Brain pericyte (primary cell): Measurements from ENCODE around the gene MAP3K20.
"Not testable (repeated sequence)": the region's sequence is repeated elsewhere in the genome, so short reads cannot be mapped to it uniquely, and the experiment has no call there.

ENCODE experiments used
- DNase-seq: peaks from one replicate; pipeline ENCODE4 v3.0.0-alpha.2; 2012; ENCODE audit warnings: low read depth, low spot score

Gene MAP3K20

DNA sequence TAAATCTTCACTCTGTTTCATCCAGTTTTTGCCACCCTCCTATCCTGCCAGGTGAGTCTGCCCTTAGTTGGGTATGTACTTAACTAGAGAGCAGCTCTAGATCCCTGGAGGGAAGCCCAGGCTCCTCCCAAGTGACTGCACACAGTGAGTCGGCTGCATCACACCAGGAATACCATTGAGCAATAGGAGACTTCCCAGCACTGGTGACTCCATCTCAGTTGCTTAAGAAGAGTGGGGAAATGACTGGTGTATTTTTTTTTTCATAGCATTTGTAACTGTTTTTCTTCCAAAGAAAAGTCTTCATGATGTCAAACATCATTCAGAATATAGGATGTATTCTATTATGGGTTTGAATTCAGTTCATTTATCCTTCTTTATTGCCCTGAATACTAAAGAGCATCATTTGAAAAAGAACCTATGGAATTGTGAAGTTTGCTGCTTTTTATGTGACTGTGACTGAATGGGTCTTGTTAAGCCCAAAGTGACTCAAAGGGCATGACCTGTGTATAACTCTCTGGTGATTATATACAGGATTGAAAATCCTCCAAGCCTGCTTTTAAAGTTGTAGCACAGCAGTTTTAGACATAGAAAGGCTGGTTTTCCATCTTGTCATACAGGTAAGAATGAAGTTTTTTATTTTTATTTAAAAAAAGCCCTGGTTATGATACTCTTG, 84.3 kb downstream of the MAP3K20 start:
- peak; percentile 75 for DNase-seq

DNA sequence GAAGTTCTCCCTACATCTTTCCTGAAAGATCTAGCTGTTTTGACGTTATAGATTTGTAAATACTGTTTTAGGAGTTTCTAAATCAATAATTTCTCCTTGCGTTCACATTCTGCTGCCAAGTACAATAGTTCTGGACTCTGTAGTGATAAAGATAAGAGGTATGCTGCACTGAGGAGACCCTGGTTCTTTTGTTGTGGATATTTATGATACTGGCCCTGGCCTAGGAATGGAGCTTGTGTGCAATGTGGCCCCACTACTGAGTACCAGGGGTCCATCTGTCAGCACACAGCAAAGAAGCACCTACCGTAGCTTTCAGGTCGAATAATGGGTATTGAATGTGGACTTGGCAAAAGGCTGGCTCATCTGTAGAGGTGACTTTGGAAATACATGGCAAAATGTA, 85.0 kb downstream of the MAP3K20 start:
- no peak for DNase-seq

DNA sequence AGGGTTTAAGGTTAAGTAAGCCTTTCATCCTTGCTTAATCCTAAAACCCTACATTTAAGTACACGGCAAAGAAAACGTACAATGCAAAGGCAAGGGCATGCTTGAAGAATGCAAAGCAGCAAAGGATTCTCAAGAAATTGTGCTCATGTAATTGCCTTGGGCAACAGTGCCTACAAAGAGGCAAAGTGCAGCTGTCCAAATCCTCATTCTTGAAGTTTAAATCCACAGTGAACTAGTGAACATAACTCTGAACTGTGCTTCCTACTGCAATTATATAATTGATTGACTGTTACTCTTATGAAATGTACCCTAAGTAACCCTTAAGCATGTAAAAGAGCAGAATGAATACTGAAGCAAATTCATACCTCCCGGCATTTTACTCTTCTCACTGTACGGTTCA, 85.4 kb downstream of the MAP3K20 start:
- no peak for DNase-seq

GRCh38 chr2:173161507-173161906, 85.9 kb downstream of the MAP3K20 start:
- DNase-seq = no peak

DNA sequence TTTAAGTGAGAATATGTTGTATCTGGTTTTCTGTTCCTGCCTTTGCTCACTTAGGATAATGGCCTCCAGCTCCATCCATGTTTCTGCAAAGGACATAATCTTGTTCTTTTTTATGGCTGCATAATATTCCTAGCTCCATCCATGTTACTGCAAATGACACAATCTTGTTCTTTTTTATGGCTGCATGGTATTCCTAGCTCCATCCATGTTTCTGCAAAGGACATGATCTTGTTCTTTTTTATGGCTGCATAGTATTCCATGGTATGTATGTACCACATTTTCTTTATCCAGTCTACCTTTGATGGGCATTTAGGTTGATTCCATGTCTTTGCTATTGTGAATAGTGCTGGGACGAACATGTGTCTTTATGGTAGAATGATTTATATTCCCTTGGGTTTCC, 87.7 kb downstream of the MAP3K20 start:
- DNase-seq = not testable (repeated sequence)

DNA sequence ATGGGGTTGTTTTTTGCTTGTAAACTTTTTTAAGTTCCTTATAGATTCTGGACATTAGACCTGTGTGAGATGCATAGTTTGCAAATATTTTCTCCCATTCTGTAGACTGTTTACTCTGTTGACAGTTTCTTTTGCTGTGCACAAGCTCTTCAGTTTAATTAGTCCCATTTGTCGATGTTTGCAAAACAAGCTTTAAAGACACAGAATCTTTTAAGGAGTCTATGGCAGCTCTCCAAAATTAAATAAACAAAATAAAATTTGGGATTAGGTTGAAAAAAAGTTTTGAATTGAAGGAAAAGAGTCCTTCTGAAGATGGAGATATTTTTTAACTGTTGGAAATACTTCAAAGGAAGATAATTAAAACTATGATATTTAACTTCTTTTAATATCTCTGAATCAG, 88.8 kb downstream of the MAP3K20 start:
- DNase-seq = no peak

DNA sequence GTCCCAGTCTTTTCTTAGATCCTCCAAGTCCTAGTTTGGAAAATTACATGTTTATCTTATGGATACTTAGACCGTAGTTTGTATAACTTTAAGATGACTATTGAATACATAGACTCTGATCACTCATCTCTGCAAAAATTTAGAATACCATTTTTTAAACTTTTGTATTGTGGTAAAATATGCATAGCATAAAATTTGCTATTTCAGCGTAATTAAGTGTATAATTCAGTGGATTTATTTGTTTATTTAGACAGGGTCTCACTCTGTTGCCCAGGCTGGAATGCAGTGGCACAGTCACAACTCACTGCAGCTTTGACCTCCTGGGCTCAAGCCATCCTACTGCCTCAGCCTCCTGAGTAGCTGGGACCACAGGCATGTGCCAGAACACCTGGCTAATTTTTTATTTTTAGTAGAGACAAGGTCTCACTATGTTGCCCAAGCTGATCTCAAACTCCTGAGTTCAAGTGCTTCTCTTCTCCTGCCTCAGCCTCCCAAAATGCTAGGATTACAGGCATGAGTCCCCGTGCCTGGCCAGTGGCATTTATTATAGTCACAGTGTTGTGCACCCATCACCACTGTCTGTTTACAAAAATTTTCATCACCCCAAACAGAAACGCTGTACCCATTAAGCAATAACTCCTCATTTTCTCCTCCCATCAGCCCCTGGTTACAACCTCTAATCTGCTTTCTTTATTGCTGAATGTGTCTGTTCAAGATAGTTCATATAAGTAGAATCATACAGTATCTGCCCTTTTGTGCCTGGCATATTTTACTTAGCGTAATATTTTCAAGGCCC, 90.0 kb downstream of the MAP3K20 start:
- no peak for DNase-seq

GRCh38 chr2:173171321-173171720, 95.7 kb downstream of the MAP3K20 start:
- DNase-seq = no peak

DNA sequence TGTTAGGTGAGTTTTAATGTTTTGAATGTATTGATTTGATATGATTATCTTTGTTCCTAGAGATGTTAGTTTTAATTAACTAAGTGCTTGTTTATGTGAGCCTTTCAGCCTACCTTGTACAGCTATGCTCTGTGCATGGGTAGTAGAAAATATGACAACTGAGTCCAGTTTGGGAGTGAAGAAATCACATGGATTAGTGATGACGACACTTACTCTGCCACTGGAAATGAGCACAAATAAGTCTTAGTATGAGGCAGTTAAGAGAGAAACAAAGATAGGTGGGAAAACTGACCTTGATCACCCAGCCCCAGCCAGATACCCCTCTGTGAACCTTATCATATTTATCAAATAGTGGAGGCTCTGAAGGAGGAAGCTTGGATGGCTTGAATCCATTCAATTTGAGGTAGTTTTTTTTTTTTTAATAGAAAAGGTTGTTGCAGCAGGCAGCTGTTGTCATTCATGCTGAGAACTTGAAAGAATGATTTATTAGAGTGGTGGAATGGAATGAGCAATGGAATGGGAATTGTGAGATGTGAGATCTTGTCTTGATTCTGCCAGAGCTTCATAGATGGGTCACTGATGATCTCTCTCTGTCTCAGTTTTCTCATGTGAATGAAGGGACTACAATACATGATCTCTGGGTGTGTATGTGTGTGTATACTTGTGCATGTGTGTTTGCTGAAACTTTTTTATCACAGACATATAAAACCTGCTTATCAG, 96.4 kb downstream of the MAP3K20 start:
- DNase-seq = no peak

- DNase-seq = not testable (repeated sequence)
Measured at GRCh38 chr2:173174339-173174738, 98.7 kb downstream of the MAP3K20 start.

DNA sequence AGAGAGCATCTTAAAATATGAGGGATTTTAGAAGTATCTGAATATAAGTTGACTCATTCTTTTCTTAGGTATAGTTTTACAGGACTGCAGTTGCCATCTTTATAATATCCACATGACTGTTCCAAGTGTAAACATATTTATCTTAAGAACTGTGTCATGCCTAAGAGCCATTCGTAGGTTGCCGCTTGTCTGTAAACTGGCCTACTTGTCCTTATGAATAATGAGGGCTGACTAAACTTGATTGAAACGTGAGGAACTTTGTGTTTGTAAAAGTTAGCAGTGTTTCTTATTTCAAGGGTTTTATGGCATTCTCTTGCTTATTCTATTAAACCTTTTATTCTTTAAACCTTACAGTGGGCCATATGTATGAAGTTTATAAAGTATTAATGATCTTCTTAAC, 99.6 kb downstream of the MAP3K20 start:
- DNase-seq = no peak

- DNase-seq = no peak
Measured at GRCh38 chr2:173181982-173182381, 106.3 kb downstream of the MAP3K20 start.

DNA sequence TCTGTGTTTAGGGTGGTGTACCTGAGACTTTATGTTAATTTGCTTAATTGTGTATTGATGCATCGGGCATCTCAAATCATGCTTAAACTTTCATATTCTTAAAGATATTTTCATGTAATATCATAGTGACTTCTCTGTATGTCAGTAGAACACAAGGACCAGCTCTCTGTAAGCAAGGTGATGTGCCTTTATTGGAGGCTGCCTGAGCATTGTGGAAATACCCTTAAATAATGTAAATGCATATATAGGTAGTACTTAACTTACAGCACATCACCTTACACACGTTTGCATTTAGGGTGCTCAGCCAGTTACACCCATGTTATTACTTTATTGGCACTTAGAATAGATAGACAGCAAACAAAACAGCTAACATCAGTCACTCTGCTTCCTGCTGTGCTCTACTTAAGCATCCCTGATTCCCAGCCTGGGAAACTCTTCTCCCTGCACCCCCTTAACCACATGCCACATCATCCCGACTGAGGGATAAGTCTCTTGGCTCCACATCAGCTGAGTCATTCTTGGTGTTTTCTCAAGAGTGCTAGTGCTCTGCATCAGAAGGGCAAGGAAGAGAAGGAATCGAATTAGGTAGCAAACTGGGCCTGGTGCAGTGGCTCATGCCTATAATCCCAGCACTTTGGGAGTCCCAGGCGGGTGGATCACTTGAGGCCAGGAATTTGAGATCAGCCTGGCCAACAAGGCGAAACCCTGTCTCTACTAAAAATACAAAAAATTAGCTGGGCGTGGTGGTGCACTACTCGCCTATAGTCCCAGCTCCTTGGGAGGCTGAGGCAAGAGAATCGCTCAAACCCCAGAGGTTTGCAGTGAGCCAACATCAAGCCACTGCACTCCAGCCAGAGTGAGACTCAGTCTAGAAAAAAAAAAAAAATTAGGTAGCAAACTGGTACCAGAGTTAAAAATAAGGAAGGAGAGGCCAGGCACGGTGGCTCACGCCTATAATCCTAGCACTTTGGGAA, 108.7 kb downstream of the MAP3K20 start:
- DNase-seq = peak; percentile 95

DNA sequence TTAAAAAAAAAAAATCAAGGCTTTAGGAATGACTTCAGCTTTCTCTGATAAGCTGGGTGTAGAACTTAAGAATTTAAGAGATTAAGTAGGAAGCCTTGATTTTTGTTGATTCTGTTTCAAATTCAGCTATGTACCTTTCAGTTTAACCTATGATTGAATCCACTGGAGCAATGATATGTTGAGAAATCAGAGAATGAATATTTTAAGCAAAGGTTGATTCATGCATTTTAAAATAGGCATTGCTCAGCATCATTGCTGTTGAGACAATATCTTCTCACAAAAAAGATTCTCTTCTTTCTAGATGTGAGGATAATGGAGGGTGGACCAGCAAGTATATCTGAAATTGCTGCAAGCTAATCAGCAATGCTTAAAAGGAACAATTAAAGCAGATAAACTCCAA, 109.8 kb downstream of the MAP3K20 start:
- DNase-seq = no peak

GRCh38 chr2:173187941-173188788, 112.5 kb downstream of the MAP3K20 start:
- no peak for DNase-seq

GRCh38 chr2:173191601-173192000, 116.0 kb downstream of the MAP3K20 start:
- DNase-seq = no peak

- no peak for DNase-seq
Measured at GRCh38 chr2:173192071-173192470, 116.4 kb downstream of the MAP3K20 start.

DNA sequence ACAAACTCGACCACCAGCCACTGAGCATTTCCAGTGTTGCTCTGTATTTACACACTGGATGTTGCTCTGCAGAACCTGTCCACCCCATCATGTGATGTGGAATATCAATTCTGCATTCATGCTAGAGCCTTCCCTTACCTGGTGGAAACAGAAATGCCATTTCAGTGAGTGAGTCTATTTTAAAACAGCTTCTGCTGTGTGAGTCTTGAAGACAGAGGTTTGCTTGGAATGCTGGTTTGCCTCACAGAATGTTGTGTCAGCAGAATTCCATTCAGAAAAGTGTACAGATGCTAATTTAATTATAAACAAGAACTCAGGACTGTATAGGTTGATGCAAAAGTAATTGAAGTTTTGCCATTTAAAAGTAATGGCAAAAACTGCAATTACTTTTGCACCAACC, 118.3 kb downstream of the MAP3K20 start:
- no peak for DNase-seq

GRCh38 chr2:173195100-173195499, 119.5 kb downstream of the MAP3K20 start:
- no peak for DNase-seq

DNA sequence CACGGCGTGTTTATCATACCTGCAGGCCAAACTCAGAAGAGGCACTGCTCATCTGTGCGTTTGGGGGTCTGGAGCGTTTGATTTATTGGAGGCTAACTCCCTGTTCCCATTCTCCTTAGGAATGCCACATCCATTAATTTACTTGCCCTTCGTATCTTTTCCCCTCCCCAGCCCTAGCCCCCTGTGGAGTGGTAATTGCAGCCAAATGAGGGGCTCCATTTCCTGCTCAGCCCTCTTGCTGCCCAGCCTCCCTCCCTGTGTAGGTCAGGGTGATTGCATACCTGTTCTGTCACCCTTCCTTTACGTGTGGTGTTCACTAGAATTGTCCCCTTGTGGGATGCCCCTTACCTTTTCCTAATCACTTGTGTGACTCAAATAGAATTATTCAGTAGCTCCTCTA, 120.4 kb downstream of the MAP3K20 start:
- no peak for DNase-seq
